Measurements from ENCODE around the gene ZNF519. TPM values are rescaled to one million over a fixed set of nuclear protein-coding genes. Genes with fewer than 3 reads are reported as not detected.

ZNF519 gene
- total and polyA plus RNA-seq, 2 donors from 2014 or later, result 1.0 to 6.6 TPM

DNA sequence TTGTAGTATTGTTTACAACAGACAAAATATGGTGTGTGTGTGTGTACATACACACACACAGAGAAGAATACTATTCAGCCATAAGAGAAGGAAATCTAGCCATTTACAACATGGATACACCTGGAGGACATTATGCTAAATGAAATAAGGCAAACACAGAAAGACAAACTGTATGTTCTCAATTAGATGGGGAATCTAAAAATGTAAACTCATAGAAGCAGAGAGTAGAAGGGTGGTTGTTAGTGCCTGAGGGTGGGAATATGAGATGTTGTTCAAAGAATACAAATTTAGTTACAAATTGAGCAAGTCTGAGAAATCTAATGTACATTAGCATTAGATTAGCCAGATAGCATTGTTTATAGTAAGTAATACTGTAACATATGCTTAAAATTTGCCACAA is 11.3 kb downstream of the ZNF519 start:
- FAIRE-seq (no peak), DNase-seq (no peak)
- intact Hi-C loops (cut with DNase I), result no loop called here
- Histone ChIP-seq H3K27me3 (ENCODE audit: control insufficient read depth, insufficient read depth, low read length) (no peaks in the 10 kb centered on the region), H3K9ac (ENCODE audit: low read length in 3 of 3) (no peak overlapping the region), H3K27ac (ENCODE audit: low read depth in 2 of 2, low read length in 2 of 2) (no peak overlapping the region), H3K36me3 (ENCODE audit: control insufficient read depth in 2 of 3, insufficient read depth in 3 of 3, low read length in 3 of 3) (no peaks in the 10 kb centered on the region), H3K4me1 (ENCODE audit: control insufficient read depth in 2 of 3, insufficient read depth in 2 of 3, low read depth in 1 of 3, low read length in 3 of 3) (no peaks in the 10 kb centered on the region), H3K4me3 (ENCODE audit: low read length in 3 of 3) (no peak overlapping the region), H3K9me3 (ENCODE audit: control insufficient read depth in 2 of 3, insufficient read depth in 1 of 3, low read length in 3 of 3) (peaks cover 0 to 2% (median 0%) of the 10 kb centered on the region in 3 donors)
- TF ChIP-seq, protein P1, sequence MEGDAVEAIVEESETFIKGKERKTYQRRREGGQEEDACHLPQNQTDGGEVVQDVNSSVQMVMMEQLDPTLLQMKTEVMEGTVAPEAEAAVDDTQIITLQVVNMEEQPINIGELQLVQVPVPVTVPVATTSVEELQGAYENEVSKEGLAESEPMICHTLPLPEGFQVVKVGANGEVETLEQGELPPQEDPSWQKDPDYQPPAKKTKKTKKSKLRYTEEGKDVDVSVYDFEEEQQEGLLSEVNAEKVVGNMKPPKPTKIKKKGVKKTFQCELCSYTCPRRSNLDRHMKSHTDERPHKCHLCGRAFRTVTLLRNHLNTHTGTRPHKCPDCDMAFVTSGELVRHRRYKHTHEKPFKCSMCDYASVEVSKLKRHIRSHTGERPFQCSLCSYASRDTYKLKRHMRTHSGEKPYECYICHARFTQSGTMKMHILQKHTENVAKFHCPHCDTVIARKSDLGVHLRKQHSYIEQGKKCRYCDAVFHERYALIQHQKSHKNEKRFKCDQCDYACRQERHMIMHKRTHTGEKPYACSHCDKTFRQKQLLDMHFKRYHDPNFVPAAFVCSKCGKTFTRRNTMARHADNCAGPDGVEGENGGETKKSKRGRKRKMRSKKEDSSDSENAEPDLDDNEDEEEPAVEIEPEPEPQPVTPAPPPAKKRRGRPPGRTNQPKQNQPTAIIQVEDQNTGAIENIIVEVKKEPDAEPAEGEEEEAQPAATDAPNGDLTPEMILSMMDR (IDR thresholded peaks at IDR 0.05; ENCODE audit: borderline replicate concordance, extremely low read depth, insufficient read depth), result no peak

DNA sequence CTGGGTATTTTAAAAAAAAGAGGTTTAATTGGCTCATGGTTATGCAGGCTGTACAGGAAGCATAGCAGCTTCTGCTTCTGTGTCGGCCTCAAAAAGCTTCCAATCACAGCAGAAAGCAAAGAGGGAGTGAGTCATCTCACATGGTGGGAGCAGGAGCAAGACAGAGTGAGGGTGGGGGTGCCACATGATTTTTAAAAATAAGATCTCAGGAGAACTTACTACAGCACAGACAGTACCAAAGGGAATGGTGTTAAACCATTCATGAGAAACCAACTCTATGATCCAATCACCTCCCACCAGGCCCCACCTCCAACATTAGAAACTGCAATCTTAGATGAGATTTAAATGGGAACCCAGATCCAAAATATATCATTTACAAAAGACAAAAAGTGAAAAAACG is 14.6 kb downstream of the ZNF519 start:
- intact Hi-C loops (cut with DNase I), result no loop called here
- no peak for FAIRE-seq

DNA sequence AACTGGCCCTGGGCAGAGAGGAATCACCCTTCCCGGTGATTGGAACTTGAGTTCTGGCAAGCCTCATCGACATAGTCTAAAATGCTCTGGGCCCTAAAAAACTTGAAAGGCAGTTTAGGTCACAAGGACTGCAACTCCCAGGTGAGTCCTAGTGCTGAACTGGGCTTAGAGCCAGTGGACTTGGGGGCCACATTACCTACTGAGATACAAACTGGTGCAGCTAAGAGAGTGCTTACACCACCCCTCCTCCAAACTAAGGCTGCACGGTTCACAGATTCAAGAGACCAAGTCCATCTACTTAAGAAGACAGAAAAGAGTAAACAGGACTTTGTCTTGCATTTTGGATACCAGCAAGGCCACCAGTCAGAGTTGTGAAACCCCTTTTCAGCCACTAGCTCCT is 25.3 kb downstream of the ZNF519 start:
- Histone ChIP-seq H3K27me3 (ENCODE audit: control insufficient read depth, insufficient read depth, low read length) (no peaks in the 10 kb centered on the region), H3K4me3 (ENCODE audit: low read length in 3 of 3) (no peak overlapping the region), H3K36me3 (ENCODE audit: control insufficient read depth in 2 of 3, insufficient read depth in 3 of 3, low read length in 3 of 3) (no peaks in the 10 kb centered on the region), H3K27ac (ENCODE audit: low read depth in 2 of 2, low read length in 2 of 2) (no peak overlapping the region), H3K9ac (ENCODE audit: low read length in 3 of 3) (no peak overlapping the region), H3K9me3 (ENCODE audit: control insufficient read depth in 2 of 3, insufficient read depth in 1 of 3, low read length in 3 of 3) (peaks cover 2 to 13% (median 2%) of the 10 kb centered on the region in 3 donors), H3K4me1 (ENCODE audit: control insufficient read depth in 2 of 3, insufficient read depth in 2 of 3, low read depth in 1 of 3, low read length in 3 of 3) (no peaks in the 10 kb centered on the region)
- intact Hi-C loops (cut with DNase I), result no loop called here
- DNase-seq, result no peak
- TF ChIP-seq, protein P1 (IDR thresholded peaks at IDR 0.05; ENCODE audit: borderline replicate concordance, extremely low read depth, insufficient read depth), result no peak
- FAIRE-seq, result no peak

More for the DNA sequence above, 14.6 kb downstream of the ZNF519 start:
- Histone ChIP-seq H3K36me3 (ENCODE audit: control insufficient read depth in 2 of 3, insufficient read depth in 3 of 3, low read length in 3 of 3) (no peaks in the 10 kb centered on the region), H3K27me3 (ENCODE audit: control insufficient read depth, insufficient read depth, low read length) (no peaks in the 10 kb centered on the region), H3K27ac (ENCODE audit: low read depth in 2 of 2, low read length in 2 of 2) (no peak overlapping the region), H3K4me3 (ENCODE audit: low read length in 3 of 3) (no peak overlapping the region), H3K4me1 (ENCODE audit: control insufficient read depth in 2 of 3, insufficient read depth in 2 of 3, low read depth in 1 of 3, low read length in 3 of 3) (no peaks in the 10 kb centered on the region), H3K9me3 (ENCODE audit: control insufficient read depth in 2 of 3, insufficient read depth in 1 of 3, low read length in 3 of 3) (peaks cover 0 to 3% (median 2%) of the 10 kb centered on the region in 3 donors), H3K9ac (ENCODE audit: low read length in 3 of 3) (no peak overlapping the region)
- DNase-seq, result no peak
- TF ChIP-seq, protein P1 (IDR thresholded peaks at IDR 0.05; ENCODE audit: borderline replicate concordance, extremely low read depth, insufficient read depth), result no peak

Data from kidney (tissue), 14 donors.